GM12875 (cell line): ENCODE measurements around the gene NAA16.

Source experiments
- H3K4me3 ChIP-seq: one replicate; pipeline ENCODE4 v1.5.1; 2011; ENCODE audit warnings: low read depth, low read length, control low read depth
- TF ChIP-seq, protein P1 (sequence below): IDR thresholded peaks from 2 replicates; pipeline ENCODE4 v1.5.1; 2011; ENCODE audit warnings: low read depth, mild to moderate bottlenecking, control low read depth, inconsistent platforms, low read length, moderate library complexity, borderline replicate concordance; ENCODE audit not compliant: insufficient read depth

NAA16 gene

DNA sequence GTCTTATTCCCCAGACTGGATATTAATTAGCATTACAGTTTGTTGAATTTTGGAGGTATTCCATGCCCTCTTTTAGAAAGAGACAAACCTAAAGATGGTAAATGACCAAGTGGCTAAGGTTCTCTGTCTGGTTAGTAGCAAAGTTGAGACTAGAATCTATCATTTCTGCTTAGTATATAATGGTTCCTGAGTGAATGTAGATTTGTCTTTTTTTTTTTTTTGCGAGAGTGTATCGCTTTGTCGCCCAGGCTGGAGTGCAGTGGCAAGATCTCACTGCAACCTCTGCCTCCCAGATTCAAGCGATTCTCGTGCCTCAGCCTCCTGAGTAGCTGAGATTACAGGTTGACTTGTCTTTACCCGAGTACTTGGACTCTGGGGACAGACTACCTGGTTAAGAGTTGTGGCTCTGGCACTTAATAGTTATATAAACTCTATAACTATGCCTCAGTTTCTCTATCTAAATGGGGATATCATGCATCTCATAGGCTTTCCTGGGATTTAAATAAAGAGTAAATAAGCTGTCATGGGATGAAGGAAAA lies 2.7 kb downstream of the NAA16 start:
- no peak overlapping the region for H3K4me3 ChIP-seq
- TF ChIP-seq, protein P1, sequence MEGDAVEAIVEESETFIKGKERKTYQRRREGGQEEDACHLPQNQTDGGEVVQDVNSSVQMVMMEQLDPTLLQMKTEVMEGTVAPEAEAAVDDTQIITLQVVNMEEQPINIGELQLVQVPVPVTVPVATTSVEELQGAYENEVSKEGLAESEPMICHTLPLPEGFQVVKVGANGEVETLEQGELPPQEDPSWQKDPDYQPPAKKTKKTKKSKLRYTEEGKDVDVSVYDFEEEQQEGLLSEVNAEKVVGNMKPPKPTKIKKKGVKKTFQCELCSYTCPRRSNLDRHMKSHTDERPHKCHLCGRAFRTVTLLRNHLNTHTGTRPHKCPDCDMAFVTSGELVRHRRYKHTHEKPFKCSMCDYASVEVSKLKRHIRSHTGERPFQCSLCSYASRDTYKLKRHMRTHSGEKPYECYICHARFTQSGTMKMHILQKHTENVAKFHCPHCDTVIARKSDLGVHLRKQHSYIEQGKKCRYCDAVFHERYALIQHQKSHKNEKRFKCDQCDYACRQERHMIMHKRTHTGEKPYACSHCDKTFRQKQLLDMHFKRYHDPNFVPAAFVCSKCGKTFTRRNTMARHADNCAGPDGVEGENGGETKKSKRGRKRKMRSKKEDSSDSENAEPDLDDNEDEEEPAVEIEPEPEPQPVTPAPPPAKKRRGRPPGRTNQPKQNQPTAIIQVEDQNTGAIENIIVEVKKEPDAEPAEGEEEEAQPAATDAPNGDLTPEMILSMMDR = no peak

DNA sequence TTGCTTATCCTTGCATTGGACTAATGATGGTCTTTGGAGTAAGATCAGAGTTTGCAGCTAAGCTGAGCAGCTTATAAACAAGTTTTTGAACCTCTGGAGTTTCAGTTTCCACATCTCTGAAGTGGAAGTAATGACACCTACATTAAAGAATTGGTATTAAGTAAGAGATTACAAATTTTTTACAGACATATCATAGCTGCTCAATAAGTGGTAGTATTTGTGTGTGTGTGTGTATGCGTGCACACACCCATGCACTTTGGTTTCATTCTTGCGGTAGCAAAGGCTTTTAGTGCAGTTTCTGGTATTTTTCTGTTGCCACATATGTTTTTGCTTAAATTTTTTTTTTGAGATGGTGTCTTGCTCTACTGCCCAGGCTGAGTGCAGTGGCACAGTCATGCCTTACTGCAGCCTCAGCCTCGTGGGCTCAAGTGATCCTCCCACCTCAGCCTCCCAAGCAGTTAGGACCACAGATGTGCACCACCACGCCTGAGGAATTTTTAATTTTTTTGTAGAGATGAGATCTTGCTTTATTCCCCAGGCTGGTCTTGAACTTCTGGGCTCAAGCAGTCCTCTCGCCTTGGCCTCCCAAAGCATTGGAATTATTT lies 4.5 kb downstream of the NAA16 start:
- TF ChIP-seq, protein P1 = no peak
- no peak overlapping the region for H3K4me3 ChIP-seq

DNA sequence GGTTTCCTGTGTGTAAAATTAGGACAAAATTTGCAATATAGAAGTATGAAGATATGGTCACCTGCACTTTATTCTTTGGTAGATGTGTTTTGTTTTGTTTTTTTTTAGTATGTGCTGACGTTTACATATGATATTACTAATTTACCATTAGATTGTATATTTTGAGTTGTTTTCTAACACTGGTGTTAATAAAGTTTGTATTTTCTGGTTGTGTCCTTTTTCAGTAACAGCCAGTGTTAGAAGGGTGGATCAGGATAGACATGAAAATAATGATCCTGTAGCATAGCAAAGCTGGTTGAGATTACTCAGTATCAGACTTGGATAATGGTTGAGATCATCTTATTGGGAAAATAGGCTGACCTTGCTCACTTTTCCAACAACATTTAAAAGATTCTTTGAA lies 6.2 kb downstream of the NAA16 start:
- TF ChIP-seq, protein P1 = no peak
- no peak overlapping the region for H3K4me3 ChIP-seq

DNA sequence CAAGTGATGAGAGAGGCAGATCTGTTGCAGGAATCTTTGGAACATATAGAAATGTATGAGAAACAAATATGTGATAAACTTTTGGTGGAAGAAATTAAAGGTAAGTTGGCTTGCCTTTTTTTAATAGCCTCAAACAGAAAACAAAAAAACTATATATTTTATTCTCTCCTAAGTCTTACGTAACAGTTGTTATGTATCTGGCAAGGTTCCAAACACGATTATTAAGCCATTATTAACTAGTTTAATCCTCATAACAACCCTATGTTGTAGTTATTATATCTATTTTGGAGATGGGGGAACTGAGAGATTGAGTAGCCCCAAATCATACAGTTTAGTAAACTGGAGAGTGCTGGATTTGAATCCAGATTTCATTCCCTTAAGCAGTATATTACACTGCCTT lies 14.7 kb downstream of the NAA16 start:
- TF ChIP-seq, protein P1 = no peak
- no peak overlapping the region for H3K4me3 ChIP-seq

DNA sequence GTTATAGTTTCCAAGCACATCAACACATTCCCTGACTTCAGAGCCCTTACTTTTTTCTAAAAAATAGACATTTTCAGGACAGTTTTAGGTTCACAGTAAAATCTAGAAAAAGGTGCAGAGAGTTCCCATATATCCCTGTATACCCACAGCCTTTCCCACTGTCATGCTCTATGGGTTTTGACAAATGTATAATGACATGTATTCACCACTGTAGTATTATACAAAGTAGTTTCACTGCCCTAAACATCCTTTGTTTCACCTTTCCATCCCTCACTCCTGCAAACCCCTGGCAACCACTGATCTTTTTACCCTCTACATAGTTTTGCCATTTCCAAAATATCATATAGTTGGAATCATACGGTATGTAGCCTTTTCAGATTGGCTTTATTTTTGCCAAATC lies 15.6 kb downstream of the NAA16 start:
- no peak overlapping the region for H3K4me3 ChIP-seq

DNA sequence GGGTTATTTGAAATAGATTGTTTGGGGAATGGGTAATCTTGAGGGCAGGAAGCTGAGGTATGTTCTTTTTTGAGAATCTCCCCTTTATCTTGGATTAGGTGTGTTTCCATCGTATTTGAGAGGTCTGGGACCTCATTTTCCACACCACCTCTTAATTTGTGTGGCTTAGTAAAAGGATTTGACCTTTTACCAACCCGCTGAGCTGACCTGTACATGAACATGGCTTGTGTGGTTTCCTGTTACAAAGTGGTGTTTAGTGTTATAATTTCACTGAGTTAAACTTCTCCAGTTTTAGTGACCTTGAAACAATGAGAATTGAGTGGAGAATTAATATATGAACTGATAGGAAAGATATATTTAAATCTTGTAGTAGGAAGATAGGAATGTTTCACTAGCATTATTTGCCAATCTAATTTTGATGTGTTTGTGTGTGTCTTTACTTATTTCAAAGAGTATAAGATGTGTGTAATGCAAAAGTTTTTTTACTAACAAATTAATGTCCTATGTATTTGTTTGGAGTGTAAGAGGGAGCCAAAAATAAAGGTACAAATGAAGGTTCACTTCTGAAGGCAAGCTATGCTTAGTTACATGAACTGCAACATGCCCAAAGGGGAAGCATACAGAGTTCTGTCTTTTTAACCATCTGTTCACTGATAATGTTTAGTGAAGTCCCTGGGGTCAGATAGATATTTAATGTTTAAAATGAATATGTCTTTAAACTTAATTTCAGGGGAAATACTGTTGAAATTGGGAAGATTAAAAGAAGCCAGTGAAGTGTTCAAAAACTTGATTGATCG lies 17.1 kb downstream of the NAA16 start:
- TF ChIP-seq, protein P1 = no peak
- H3K4me3 ChIP-seq = no peak overlapping the region

More for the DNA sequence above, 15.6 kb downstream of the NAA16 start:
- TF ChIP-seq, protein P1 = no peak
